B cell (primary cell): ENCODE measurements around the gene OVCA2. TPM values are rescaled to one million over a fixed set of nuclear protein-coding genes. Genes with fewer than 3 reads are reported as not detected.
A peak's percentile ranks its signal among the peaks of the same experiment; 100 is the strongest.

Experiments used
- ATAC-seq: fragments of 200-7000 bp; cut with Tn5 transposase; one replicate; pipeline ENCODE4 v1.10.0; 2021; ENCODE audit warnings: low read depth, mild to moderate bottlenecking, moderate number of reproducible peaks, moderate library complexity
- CTCF ChIA-PET: fragments of 350-600 bp; sonication (Branson Sonifier 250); formaldehyde crosslinking; loops from one replicate; lab custom pipeline; 2021; ENCODE audit warnings: antibody characterized with exemption, inconsistent platforms; lab: Charles Lee
- POLR2A ChIA-PET: fragments of 350-600 bp; sonication (Branson Sonifier 250); formaldehyde crosslinking; loops from one replicate; lab custom pipeline; 2021; ENCODE audit warnings: antibody characterized with exemption; lab: Charles Lee
- DNase-seq: peaks from one replicate; pipeline ENCODE4 v3.0.0; 2013
- H2AFZ ChIP-seq: 2 replicates; pipeline ENCODE4 v1.6.1; 2012; ENCODE audit warnings: mild to moderate bottlenecking, low read depth, low read length; ENCODE audit not compliant: insufficient read depth, poor library complexity, severe bottlenecking
- H3K27ac ChIP-seq, 2 donors: 1 replicate in 1 of 2; 2 replicates in 1 of 2; pipeline ENCODE4 v1.5.1; 2012 to 2013; ENCODE audit warnings: low read length in 2 of 2, mild to moderate bottlenecking in 2 of 2, moderate library complexity in 1 of 2
- H3K27me3 ChIP-seq, 4 experiments: fragments of 200-600 bp in 1 of 4; sonication (generic) in 1 of 4; replicated peaks in 1 of 4; 1 replicate in 2 of 4; 2 replicates in 2 of 4; pipeline versions ENCODE4 v1.6.1 to v1.7.0; 2013 to 2016; ENCODE audit warnings: low read length in 3 of 4, mild to moderate bottlenecking in 2 of 4, mixed read lengths in 1 of 4, moderate library complexity in 1 of 4; ENCODE audit not compliant: insufficient read depth in 4 of 4, control insufficient read depth in 3 of 4; ENCODE audit errors: control extremely low read depth in 1 of 4
- H3K36me3 ChIP-seq, 2 experiments: replicated peaks in 1 of 2; 1 replicate in 1 of 2; 2 replicates in 1 of 2; pipeline versions ENCODE4 v1.6.1 to v1.7.1; 2013; ENCODE audit warnings: low read length in 1 of 2; ENCODE audit not compliant: insufficient read depth in 2 of 2, control insufficient read depth in 1 of 2; ENCODE audit errors: control extremely low read depth in 1 of 2, extremely low read depth in 1 of 2
- H3K4me1 ChIP-seq, 2 donors: fragments of 200-600 bp in 1 of 2; sonication (generic) in 1 of 2; 1 replicate in 1 of 2; 2 replicates in 1 of 2; pipeline versions ENCODE4 v1.5.1 to v1.6.1; 2013 to 2017; ENCODE audit warnings: low read length in 2 of 2; ENCODE audit not compliant: control insufficient read depth in 2 of 2, insufficient read depth in 2 of 2
- H3K4me2 ChIP-seq: replicated peaks from 2 replicates; pipeline ENCODE3; 2012; ENCODE audit warnings: mild to moderate bottlenecking, low read depth, low read length; ENCODE audit not compliant: poor library complexity, severe bottlenecking
- H3K4me3 ChIP-seq, 5 experiments: fragments of 200-600 bp in 1 of 5; sonication (generic) in 1 of 5; 1 replicate in 3 of 5; 2 replicates in 2 of 5; pipeline versions ENCODE4 v1.5.1 to v1.7.0; 2011 to 2016; ENCODE audit warnings: low read length in 4 of 5, mild to moderate bottlenecking in 4 of 5, low read depth in 2 of 5, control low read depth in 1 of 5, moderate library complexity in 1 of 5; ENCODE audit not compliant: insufficient read depth in 1 of 5; ENCODE audit errors: control extremely low read depth in 1 of 5, extremely low read depth in 1 of 5
- H3K79me2 ChIP-seq: fragments of 200-600 bp; sonication (generic); one replicate; pipeline ENCODE4 v1.6.0; 2016; ENCODE audit warnings: low read length; ENCODE audit not compliant: control insufficient read depth, insufficient read depth
- H3K9ac ChIP-seq: fragments of 200-600 bp; sonication (generic); 2 replicates; pipeline ENCODE4 v1.6.1; 2017; ENCODE audit warnings: mild to moderate bottlenecking, low read length, moderate library complexity
- H3K9me3 ChIP-seq, 3 donors: one replicate each; pipeline versions ENCODE4 v1.6.1 to v1.7.1; 2013; ENCODE audit warnings: low read length in 2 of 3; ENCODE audit not compliant: control insufficient read depth in 2 of 3, insufficient read depth in 1 of 3; ENCODE audit errors: control extremely low read depth in 1 of 3
- H4K20me1 ChIP-seq: 2 replicates; pipeline ENCODE4 v1.6.0; 2012; ENCODE audit warnings: mild to moderate bottlenecking, low read length; ENCODE audit not compliant: insufficient read depth, control insufficient read depth, poor library complexity, severe bottlenecking
- H3K27ac Mint-ChIP-seq: one replicate; pipeline ENCODE4 v1.8.0; 2021; ENCODE audit warnings: mixed read lengths
- H3K27me3 Mint-ChIP-seq: one replicate; pipeline ENCODE4 v1.8.0; 2021; ENCODE audit warnings: mixed read lengths
- H3K4me1 Mint-ChIP-seq: one replicate; pipeline ENCODE4 v1.8.0; 2021; ENCODE audit warnings: mixed read lengths
- H3K4me3 Mint-ChIP-seq: one replicate; pipeline ENCODE4 v1.8.0; 2021; ENCODE audit warnings: mixed read lengths
- H3K9me3 Mint-ChIP-seq: one replicate; pipeline ENCODE4 v1.8.0; 2022; ENCODE audit warnings: mixed read lengths; ENCODE audit not compliant: insufficient read depth
- CTCF ChIP-seq: fragments of 200-600 bp; IDR thresholded peaks from one replicate; pipeline ENCODE4 v1.8.0; 2022; ENCODE audit warnings: antibody characterized with exemption, mild to moderate bottlenecking
- EZH2 ChIP-seq: IDR thresholded peaks from 2 replicates; pipeline ENCODE4 v1.6.1; 2012; ENCODE audit warnings: borderline replicate concordance, low read depth, mild to moderate bottlenecking, moderate library complexity, low read length; ENCODE audit not compliant: insufficient read depth, poor library complexity, severe bottlenecking
- WGBS: methylation state at CpG from one replicate; pipeline ENCODE4 v1.1.5; 2013; ENCODE audit warnings: missing lambda C conversion rate; ENCODE audit not compliant: insufficient coverage; 5-methylcytosine and 5-hydroxymethylcytosine counted together
- intact Hi-C: fragments of 100-400 bp; cut with micrococcal nuclease; formaldehyde crosslinking; loops from one replicate; pipeline ENCODE4 v1.10.0; 2022
- polyA plus RNA-seq: library from polyadenylated mRNA; depleted of rRNA; stranded (reverse); fragments of >200 nt; gene quantifications from 2 replicates; pipeline ENCODE4 v1.2.3, GENCODE V29; 2012
- total RNA-seq, 2 donors: library from RNA; stranded (reverse); fragments of 120-200 nt in 1 of 2; gene quantifications; 1 replicate in 1 of 2; 2 replicates in 1 of 2; pipeline versions ENCODE4 v1.2.3 to v1.2.4, GENCODE V29; 2013 to 2022

Gene OVCA2
- total and polyA plus RNA-seq, 2 donors (not counting 1 experiment from before 2014, with no cell fraction given): 23.2 to 43.9 TPM

- POLR2A ChIA-PET: interaction anchor here (1.6 kb wide), 1 partner anchor 11 kb away, joined by 9 read pairs; the partner anchor contains the start of gene OVCA2
- H3K4me3 Mint-ChIP-seq: peak overlapping the region; percentile 98
- H2AFZ ChIP-seq: peak overlapping the region; percentile 95
Measured at GRCh38 chr17:2030779-2031163, 11.1 kb upstream of the OVCA2 start.

More at GRCh38 chr17:2030779-2031163, 11.1 kb upstream of the OVCA2 start:
- peaks cover 0 to 28% (median 8%) of the 10 kb centered on the region in 4 experiments for H3K27me3 ChIP-seq
- peaks cover 0 to 10% (median 0%) of the 10 kb centered on the region in 3 donors for H3K9me3 ChIP-seq
- Mint-ChIP-seq H3K27ac (peak overlapping the region; percentile 88), H3K4me1 (peaks cover 35% of the 10 kb centered on the region), H3K27me3 (peaks cover 17% of the 10 kb centered on the region), H3K9me3 (no peaks in the 10 kb centered on the region)
- DNase-seq (no peak), ATAC-seq (peak; percentile 2)
- CTCF ChIA-PET: interaction anchor here (1.8 to 2.7 kb wide), 3 partner anchors 10 to 362 kb away, joined by 5 to 12 read pairs (median 6); partner anchors contain the start of gene OVCA2
- peak overlapping the region; percentile 89 to 100 (median 98) for H3K4me3 ChIP-seq
- WGBS: 20% methylated on average over 9 of the region's 10 CpGs
- H3K36me3 ChIP-seq: peaks cover 0 to 19% of the 10 kb centered on the region in 2 experiments
- H4K20me1 ChIP-seq: peaks cover 33% of the 10 kb centered on the region
- H3K27ac ChIP-seq: peak overlapping the region in 1 of 2 donors; percentile 79
- peak overlapping the region; percentile 94 for H3K4me2 ChIP-seq
- peaks cover 17 to 42% of the 10 kb centered on the region in 2 donors for H3K4me1 ChIP-seq
- H3K79me2 ChIP-seq: peaks cover 35% of the 10 kb centered on the region
- intact Hi-C loops: loop anchor here (1.0 to 5.0 kb wide), 3 partner anchors 11 to 123 kb away; no protein-coding TSS in a partner anchor
- peak; percentile 66 for TF ChIP-seq CTCF
- TF ChIP-seq EZH2: no peak
- H3K9ac ChIP-seq: peak overlapping the region; percentile 96
